Progenitor cell of endocrine pancreas (in vitro differentiated cells): Measurements from ENCODE around the gene GNAI1. TPM values are rescaled to one million over a fixed set of nuclear protein-coding genes. Genes with fewer than 3 reads are reported as not detected.

Source experiments
- DNase-seq: peaks from one replicate; pipeline ENCODE4 v3.0.0; 2021; ENCODE audit warnings: low spot score; ENCODE audit not compliant: unreplicated experiment
- H3K27ac Mint-ChIP-seq: 2 replicates; pipeline ENCODE4 v1.8.0; 2021; ENCODE audit warnings: mild to moderate bottlenecking, moderate library complexity, mixed read lengths
- H3K27me3 Mint-ChIP-seq: 2 replicates; pipeline ENCODE4 v1.8.0; 2021; ENCODE audit warnings: mixed read lengths
- H3K36me3 Mint-ChIP-seq: 2 replicates; pipeline ENCODE4 v1.8.0; 2022; ENCODE audit warnings: mixed read lengths; ENCODE audit not compliant: insufficient read depth
- H3K4me1 Mint-ChIP-seq: 2 replicates; pipeline ENCODE4 v1.8.0; 2021; ENCODE audit warnings: low read depth, mixed read lengths
- H3K4me3 Mint-ChIP-seq: 2 replicates; pipeline ENCODE4 v1.8.0; 2021; ENCODE audit warnings: low read depth, mild to moderate bottlenecking, moderate library complexity, mixed read lengths
- H3K9me3 Mint-ChIP-seq: 2 replicates; pipeline ENCODE4 v1.8.0; 2021; ENCODE audit warnings: low read depth, mixed read lengths
- CTCF ChIP-seq: fragments of 200-600 bp; sonication (generic); IDR thresholded peaks from one replicate; pipeline ENCODE4 v1.5.0; 2021; ENCODE audit warnings: antibody characterized with exemption, mild to moderate bottlenecking; ENCODE audit not compliant: unreplicated experiment
- long read RNA-seq: library from polyadenylated mRNA; unstranded; transcript quantifications from one replicate; pipeline ENCODE4 v2.0.0, GENCODE V29; 2020
- total RNA-seq: library from RNA; stranded (reverse); gene quantifications from 2 replicates; pipeline ENCODE4 v1.2.1, GENCODE V29; 2021

The GNAI1 gene
- 49.7 and 50.8 TPM in 2 replicates for total RNA-seq
- long read RNA-seq, full-length matches to known transcripts = 178 of 191 reads
- long read RNA-seq, partial matches to known transcripts = 4 of 191 reads
- long read RNA-seq, other reads (novel, unspliced or antisense) = 9 of 191 reads

GRCh38 chr7:80134536-80135308, at the start of gene GNAI1:
Gene GNAI1 (plus strand): TSS chr7:80134831. CDS start chr7:80135161, 330 bp downstream.
- Mint-ChIP-seq H3K27ac (peak within 1 kb of the TSS; percentile 98), H3K4me1 (peaks cover 30% of the 10 kb centered on the region), H3K36me3 (no peaks in the 10 kb centered on the region), H3K9me3 (no peaks in the 10 kb centered on the region), H3K27me3 (no peaks in the 10 kb centered on the region), H3K4me3 (peak within 1 kb of the TSS; percentile 97)
- DNase-seq = peak; percentile 83
- TF ChIP-seq CTCF = peak; percentile 67

GRCh38 chr7:80087051-80087770, 47.4 kb upstream of the GNAI1 start:
- H3K27ac Mint-ChIP-seq = no peak overlapping the region
- H3K4me1 Mint-ChIP-seq = peaks cover 8% of the 10 kb centered on the region
- H3K36me3 Mint-ChIP-seq = no peaks in the 10 kb centered on the region
- TF ChIP-seq CTCF = no peak
- DNase-seq = no peak
- H3K9me3 Mint-ChIP-seq = peaks cover 6% of the 10 kb centered on the region
- H3K4me3 Mint-ChIP-seq = no peak overlapping the region
- H3K27me3 Mint-ChIP-seq = no peaks in the 10 kb centered on the region

GRCh38 chr7:80087771-80088170, 46.9 kb upstream of the GNAI1 start:
- no peak for DNase-seq
- Mint-ChIP-seq H3K9me3 (peaks cover 6% of the 10 kb centered on the region), H3K4me3 (no peak overlapping the region), H3K36me3 (no peaks in the 10 kb centered on the region), H3K27ac (no peak overlapping the region), H3K27me3 (no peaks in the 10 kb centered on the region), H3K4me1 (peaks cover 8% of the 10 kb centered on the region)
- no peak for TF ChIP-seq CTCF

GRCh38 chr7:80088705-80089104, 45.9 kb upstream of the GNAI1 start:
- no peak for TF ChIP-seq CTCF
- no peaks in the 10 kb centered on the region for H3K36me3 Mint-ChIP-seq
- H3K4me3 Mint-ChIP-seq = no peak overlapping the region
- H3K27ac Mint-ChIP-seq = no peak overlapping the region
- DNase-seq = no peak
- H3K27me3 Mint-ChIP-seq = no peaks in the 10 kb centered on the region
- peaks cover 6% of the 10 kb centered on the region for H3K9me3 Mint-ChIP-seq
- peaks cover 8% of the 10 kb centered on the region for H3K4me1 Mint-ChIP-seq

GRCh38 chr7:80089366-80089765, 45.3 kb upstream of the GNAI1 start:
- Mint-ChIP-seq H3K9me3 (peaks cover 6% of the 10 kb centered on the region), H3K36me3 (no peaks in the 10 kb centered on the region), H3K4me1 (peaks cover 8% of the 10 kb centered on the region), H3K27ac (no peak overlapping the region), H3K27me3 (no peaks in the 10 kb centered on the region), H3K4me3 (no peak overlapping the region)
- no peak for TF ChIP-seq CTCF
- no peak for DNase-seq
